Type B pancreatic cell (in vitro differentiated cells): Measurements from ENCODE around the gene FXYD4. TPM values are rescaled to one million over a fixed set of nuclear protein-coding genes. Genes with fewer than 3 reads are reported as not detected.

Experiments used
- DNase-seq: peaks from one replicate; pipeline ENCODE4 v3.0.0; 2021; ENCODE audit warnings: mixed read lengths; ENCODE audit not compliant: unreplicated experiment; ENCODE audit errors: extremely low spot score
- H3K27ac Mint-ChIP-seq: 2 replicates; pipeline ENCODE4 v1.8.0; 2021; ENCODE audit warnings: mild to moderate bottlenecking, mixed read lengths
- H3K27me3 Mint-ChIP-seq: 2 replicates; pipeline ENCODE4 v1.8.0; 2021; ENCODE audit warnings: mixed read lengths
- H3K36me3 Mint-ChIP-seq: 2 replicates; pipeline ENCODE4 v1.8.0; 2021; ENCODE audit warnings: mixed read lengths
- H3K4me1 Mint-ChIP-seq: one replicate; pipeline ENCODE4 v1.8.0; 2021; ENCODE audit warnings: mixed read lengths; ENCODE audit not compliant: unreplicated experiment
- H3K4me3 Mint-ChIP-seq: 2 replicates; pipeline ENCODE4 v1.8.0; 2021; ENCODE audit warnings: mild to moderate bottlenecking, mixed read lengths
- H3K9me3 Mint-ChIP-seq: 2 replicates; pipeline ENCODE4 v1.8.0; 2021; ENCODE audit warnings: mixed read lengths
- CTCF ChIP-seq: fragments of 200-600 bp; sonication (generic); conservative IDR thresholded peaks from 2 replicates; pipeline ENCODE4 v1.5.0; 2021; ENCODE audit warnings: antibody characterized with exemption, mild to moderate bottlenecking
- total RNA-seq: library from RNA; stranded (reverse); gene quantifications from 2 replicates; pipeline ENCODE4 v1.2.1, GENCODE V29; 2021; ENCODE audit warnings: low replicate concordance

FXYD4 gene
- total RNA-seq, 1 donor from 2014 or later = 0.97 TPM

GRCh38 chr10:43394868-43395267 lies 23.4 kb downstream of the FXYD4 start:
- peak overlapping the region; percentile 95 for H3K4me3 Mint-ChIP-seq
- no peaks in the 10 kb centered on the region for H3K9me3 Mint-ChIP-seq
- H3K36me3 Mint-ChIP-seq = peaks cover 41% of the 10 kb centered on the region
- H3K27ac Mint-ChIP-seq = peak overlapping the region; percentile 99
- no peaks in the 10 kb centered on the region for H3K27me3 Mint-ChIP-seq
- TF ChIP-seq CTCF = no peak
- no peak for DNase-seq
- H3K4me1 Mint-ChIP-seq = peaks cover 39% of the 10 kb centered on the region

GRCh38 chr10:43395571-43396060 lies 24.2 kb downstream of the FXYD4 start:
- no peak for TF ChIP-seq CTCF
- Mint-ChIP-seq H3K4me3 (peak overlapping the region; percentile 95), H3K9me3 (no peaks in the 10 kb centered on the region), H3K36me3 (peaks cover 36% of the 10 kb centered on the region), H3K4me1 (peaks cover 39% of the 10 kb centered on the region), H3K27ac (peak overlapping the region; percentile 99), H3K27me3 (no peaks in the 10 kb centered on the region)
- no peak for DNase-seq

GRCh38 chr10:43396061-43396927 lies 24.9 kb downstream of the FXYD4 start:
- peak overlapping the region; percentile 95 for H3K4me3 Mint-ChIP-seq
- peak overlapping the region; percentile 99 for H3K27ac Mint-ChIP-seq
- peak; percentile 84 for DNase-seq
- H3K36me3 Mint-ChIP-seq = peaks cover 35% of the 10 kb centered on the region
- H3K4me1 Mint-ChIP-seq = peaks cover 42% of the 10 kb centered on the region
- no peak for TF ChIP-seq CTCF
- H3K9me3 Mint-ChIP-seq = no peaks in the 10 kb centered on the region
- H3K27me3 Mint-ChIP-seq = no peaks in the 10 kb centered on the region

GRCh38 chr10:43396928-43397624 lies 25.6 kb downstream of the FXYD4 start:
- H3K4me3 Mint-ChIP-seq = peak overlapping the region; percentile 96
- H3K27me3 Mint-ChIP-seq = no peaks in the 10 kb centered on the region
- H3K27ac Mint-ChIP-seq = peak overlapping the region; percentile 99
- H3K36me3 Mint-ChIP-seq = peaks cover 30% of the 10 kb centered on the region
- H3K4me1 Mint-ChIP-seq = peaks cover 44% of the 10 kb centered on the region
- peak; percentile 84 for DNase-seq
- no peak for TF ChIP-seq CTCF
- no peaks in the 10 kb centered on the region for H3K9me3 Mint-ChIP-seq

- H3K4me3 Mint-ChIP-seq = no peak overlapping the region
- peaks cover 46% of the 10 kb centered on the region for H3K4me1 Mint-ChIP-seq
- DNase-seq = no peak
- no peaks in the 10 kb centered on the region for H3K27me3 Mint-ChIP-seq
- no peak for TF ChIP-seq CTCF
- peaks cover 23% of the 10 kb centered on the region for H3K36me3 Mint-ChIP-seq
- H3K9me3 Mint-ChIP-seq = no peaks in the 10 kb centered on the region
- H3K27ac Mint-ChIP-seq = peak overlapping the region; percentile 99
These were observed 27.5 kb downstream of the FXYD4 start for GRCh38 chr10:43398939-43399319.
